ENCODE measurements around the gene ATOSA.

The ATOSA gene

GRCh38 chr15:52680761-52681160 is 1.6 kb upstream of the ATOSA start:
- no peaks in the 10 kb centered on the region for H3K9me3 ChIP-seq (ENCODE audit: control insufficient read depth, low read length)
- peaks cover 9% of the 10 kb centered on the region for H3K4me1 ChIP-seq (ENCODE audit: control insufficient read depth, insufficient read depth, low read length)
- H3K36me3 ChIP-seq (ENCODE audit: control insufficient read depth, insufficient read depth, low read length) = no peaks in the 10 kb centered on the region

DNA sequence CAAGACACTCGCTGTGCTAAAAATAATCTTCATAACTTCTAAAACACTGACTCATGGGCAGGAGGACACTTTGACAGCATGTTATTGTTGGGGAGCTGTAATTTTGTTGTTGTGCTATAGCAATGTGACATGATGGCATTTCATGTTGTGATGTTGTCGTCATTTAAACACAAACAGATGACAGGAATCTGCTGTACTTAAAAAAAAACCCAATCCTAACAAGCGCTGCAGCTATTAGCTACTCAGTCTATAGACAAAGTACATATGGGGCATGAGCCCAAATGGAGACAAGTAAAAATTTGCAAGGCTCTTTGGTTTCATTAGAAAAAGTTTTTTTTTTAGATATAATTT is 828 bp upstream of the ATOSA start:
- H3K27me3 ChIP-seq (ENCODE audit: control insufficient read depth, insufficient read depth, low read length) = no peaks in the 10 kb centered on the region
- no peaks in the 10 kb centered on the region for H3K9me3 ChIP-seq (ENCODE audit: control insufficient read depth, low read length)
- peaks cover 9% of the 10 kb centered on the region for H3K4me1 ChIP-seq (ENCODE audit: control insufficient read depth, insufficient read depth, low read length)
- no peaks in the 10 kb centered on the region for H3K36me3 ChIP-seq (ENCODE audit: control insufficient read depth, insufficient read depth, low read length)
- no peak overlapping the region for H3K4me3 ChIP-seq (ENCODE audit: low read length)
- H3K9ac ChIP-seq (ENCODE audit: low read length) = peak overlapping the region; percentile 95

More at GRCh38 chr15:52680761-52681160, 1.6 kb upstream of the ATOSA start:
- H3K4me3 ChIP-seq (ENCODE audit: low read length) = no peak overlapping the region
- H3K9ac ChIP-seq (ENCODE audit: low read length) = no peak overlapping the region
- H3K27me3 ChIP-seq (ENCODE audit: control insufficient read depth, insufficient read depth, low read length) = no peaks in the 10 kb centered on the region

- Histone ChIP-seq H3K9me3 (ENCODE audit: control insufficient read depth, low read length) (no peaks in the 10 kb centered on the region), H3K4me1 (ENCODE audit: control insufficient read depth, insufficient read depth, low read length) (peaks cover 9% of the 10 kb centered on the region), H3K4me3 (ENCODE audit: low read length) (peak overlapping the region; percentile 86), H3K27me3 (ENCODE audit: control insufficient read depth, insufficient read depth, low read length) (no peaks in the 10 kb centered on the region), H3K9ac (ENCODE audit: low read length) (peak overlapping the region; percentile 95), H3K36me3 (ENCODE audit: control insufficient read depth, insufficient read depth, low read length) (no peaks in the 10 kb centered on the region)
Observed at GRCh38 chr15:52678468-52679231, 538 bp downstream of the ATOSA start.

- peak overlapping the region; percentile 86 for H3K4me3 ChIP-seq (ENCODE audit: low read length)
- H3K36me3 ChIP-seq (ENCODE audit: control insufficient read depth, insufficient read depth, low read length) = no peaks in the 10 kb centered on the region
- no peaks in the 10 kb centered on the region for H3K9me3 ChIP-seq (ENCODE audit: control insufficient read depth, low read length)
- peak overlapping the region; percentile 95 for H3K9ac ChIP-seq (ENCODE audit: low read length)
- no peaks in the 10 kb centered on the region for H3K27me3 ChIP-seq (ENCODE audit: control insufficient read depth, insufficient read depth, low read length)
- peaks cover 9% of the 10 kb centered on the region for H3K4me1 ChIP-seq (ENCODE audit: control insufficient read depth, insufficient read depth, low read length)
Observed at GRCh38 chr15:52677593-52678467, 1.4 kb downstream of the ATOSA start.

DNA sequence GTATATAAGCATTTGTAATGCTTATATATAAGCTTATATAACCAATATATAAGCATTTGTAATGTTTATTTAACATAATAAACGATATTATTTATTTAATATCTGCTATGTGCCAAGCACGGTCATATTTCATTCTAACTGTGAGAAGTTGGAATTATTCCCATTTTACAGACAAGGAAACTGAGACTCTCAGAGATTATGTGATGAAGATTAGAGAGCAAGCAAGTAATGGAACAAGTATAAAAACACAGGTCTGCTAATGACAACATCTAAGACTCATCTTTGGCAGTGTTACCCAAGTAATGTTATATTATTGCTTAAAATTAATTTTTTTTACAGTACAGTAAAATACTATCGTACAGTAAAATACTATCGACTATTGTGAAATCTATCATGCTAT is 4.4 kb downstream of the ATOSA start:
- H3K27me3 ChIP-seq (ENCODE audit: control insufficient read depth, insufficient read depth, low read length) = no peaks in the 10 kb centered on the region
- peaks cover 7% of the 10 kb centered on the region for H3K4me1 ChIP-seq (ENCODE audit: control insufficient read depth, insufficient read depth, low read length)
- H3K9ac ChIP-seq (ENCODE audit: low read length) = no peak overlapping the region
- H3K4me3 ChIP-seq (ENCODE audit: low read length) = no peak overlapping the region
- H3K9me3 ChIP-seq (ENCODE audit: control insufficient read depth, low read length) = no peaks in the 10 kb centered on the region
- H3K36me3 ChIP-seq (ENCODE audit: control insufficient read depth, insufficient read depth, low read length) = no peaks in the 10 kb centered on the region

- H3K4me3 ChIP-seq (ENCODE audit: low read length) = no peak overlapping the region
- H3K9ac ChIP-seq (ENCODE audit: low read length) = no peak overlapping the region
- H3K4me1 ChIP-seq (ENCODE audit: control insufficient read depth, insufficient read depth, low read length) = peaks cover 6% of the 10 kb centered on the region
- no peaks in the 10 kb centered on the region for H3K27me3 ChIP-seq (ENCODE audit: control insufficient read depth, insufficient read depth, low read length)
- no peaks in the 10 kb centered on the region for H3K9me3 ChIP-seq (ENCODE audit: control insufficient read depth, low read length)
- H3K36me3 ChIP-seq (ENCODE audit: control insufficient read depth, insufficient read depth, low read length) = no peaks in the 10 kb centered on the region
Observed at GRCh38 chr15:52673734-52674133, 5.5 kb downstream of the ATOSA start.

- no peak overlapping the region for H3K9ac ChIP-seq (ENCODE audit: low read length)
- no peaks in the 10 kb centered on the region for H3K36me3 ChIP-seq (ENCODE audit: control insufficient read depth, insufficient read depth, low read length)
- no peaks in the 10 kb centered on the region for H3K9me3 ChIP-seq (ENCODE audit: control insufficient read depth, low read length)
- no peaks in the 10 kb centered on the region for H3K27me3 ChIP-seq (ENCODE audit: control insufficient read depth, insufficient read depth, low read length)
- peaks cover 6% of the 10 kb centered on the region for H3K4me1 ChIP-seq (ENCODE audit: control insufficient read depth, insufficient read depth, low read length)
- no peak overlapping the region for H3K4me3 ChIP-seq (ENCODE audit: low read length)
Observed at GRCh38 chr15:52673312-52673711, 5.9 kb downstream of the ATOSA start.

DNA sequence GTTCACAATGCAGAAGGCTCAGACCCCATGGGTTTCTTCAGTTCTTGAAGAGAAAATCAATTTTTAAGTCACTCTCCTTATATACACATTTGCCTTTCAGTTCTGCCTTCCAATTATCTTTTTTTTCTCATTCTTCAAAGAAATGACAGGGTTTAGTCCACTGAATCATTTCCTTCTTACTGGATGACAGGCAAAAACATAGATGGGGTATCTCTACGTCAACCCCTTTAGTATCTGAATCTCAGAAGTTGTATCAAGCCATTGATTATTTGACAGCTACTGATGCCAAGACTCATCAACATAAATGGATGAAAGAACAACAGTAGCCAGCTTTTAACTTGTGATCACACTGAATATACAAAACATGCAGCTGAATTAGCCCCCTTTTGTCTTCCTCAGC is 6.5 kb downstream of the ATOSA start:
- Histone ChIP-seq H3K4me3 (ENCODE audit: low read length) (no peak overlapping the region), H3K9ac (ENCODE audit: low read length) (no peak overlapping the region), H3K36me3 (ENCODE audit: control insufficient read depth, insufficient read depth, low read length) (no peaks in the 10 kb centered on the region), H3K27me3 (ENCODE audit: control insufficient read depth, insufficient read depth, low read length) (no peaks in the 10 kb centered on the region), H3K9me3 (ENCODE audit: control insufficient read depth, low read length) (no peaks in the 10 kb centered on the region), H3K4me1 (ENCODE audit: control insufficient read depth, insufficient read depth, low read length) (peaks cover 6% of the 10 kb centered on the region)

DNA sequence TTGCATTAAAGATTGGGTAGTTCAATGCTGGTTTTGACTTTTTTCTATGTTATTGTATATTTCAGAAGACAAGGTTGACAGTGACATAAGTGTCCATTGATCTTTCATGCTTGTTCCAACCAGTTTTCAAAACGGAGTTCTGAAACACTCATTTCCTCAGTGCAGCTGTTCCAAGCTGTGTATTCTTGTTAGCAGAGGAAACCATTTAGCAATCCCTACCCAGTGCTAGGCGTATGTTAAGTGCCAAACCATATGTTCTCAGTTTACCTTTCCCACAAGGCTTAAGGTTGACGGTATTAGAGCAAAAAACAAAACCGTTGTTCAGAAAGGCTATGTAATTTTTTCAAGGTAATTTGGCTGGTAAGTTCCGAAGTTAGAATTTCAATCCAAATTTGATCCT is 9.1 kb downstream of the ATOSA start:
- H3K9me3 ChIP-seq (ENCODE audit: control insufficient read depth, low read length) = no peaks in the 10 kb centered on the region
- no peaks in the 10 kb centered on the region for H3K36me3 ChIP-seq (ENCODE audit: control insufficient read depth, insufficient read depth, low read length)
- H3K4me1 ChIP-seq (ENCODE audit: control insufficient read depth, insufficient read depth, low read length) = no peaks in the 10 kb centered on the region

DNA sequence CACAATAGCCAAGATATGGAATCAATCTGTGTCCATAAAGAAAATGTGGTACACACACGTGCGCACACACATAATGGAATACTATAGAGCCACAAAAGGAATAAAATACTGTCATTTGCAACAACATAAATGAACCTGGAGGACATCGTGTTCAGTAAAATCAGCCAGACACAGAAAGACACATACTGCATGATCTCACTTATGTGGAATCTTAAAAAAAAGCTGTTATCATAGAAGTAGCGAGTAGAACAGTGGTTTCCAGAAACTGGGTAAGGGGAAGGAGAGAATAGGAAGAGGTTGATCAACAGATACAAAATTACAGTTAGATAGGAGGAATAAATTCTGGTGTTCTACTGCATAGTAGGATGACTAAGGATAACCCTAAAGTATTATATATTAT is 11.1 kb downstream of the ATOSA start:
- no peak overlapping the region for H3K9ac ChIP-seq (ENCODE audit: low read length)
- no peaks in the 10 kb centered on the region for H3K4me1 ChIP-seq (ENCODE audit: control insufficient read depth, insufficient read depth, low read length)
- no peak overlapping the region for H3K4me3 ChIP-seq (ENCODE audit: low read length)
- H3K9me3 ChIP-seq (ENCODE audit: control insufficient read depth, low read length) = no peaks in the 10 kb centered on the region
- no peaks in the 10 kb centered on the region for H3K36me3 ChIP-seq (ENCODE audit: control insufficient read depth, insufficient read depth, low read length)
- no peaks in the 10 kb centered on the region for H3K27me3 ChIP-seq (ENCODE audit: control insufficient read depth, insufficient read depth, low read length)

More for the DNA sequence above, 9.1 kb downstream of the ATOSA start:
- Histone ChIP-seq H3K9ac (ENCODE audit: low read length) (no peak overlapping the region), H3K27me3 (ENCODE audit: control insufficient read depth, insufficient read depth, low read length) (no peaks in the 10 kb centered on the region), H3K4me3 (ENCODE audit: low read length) (no peak overlapping the region)

DNA sequence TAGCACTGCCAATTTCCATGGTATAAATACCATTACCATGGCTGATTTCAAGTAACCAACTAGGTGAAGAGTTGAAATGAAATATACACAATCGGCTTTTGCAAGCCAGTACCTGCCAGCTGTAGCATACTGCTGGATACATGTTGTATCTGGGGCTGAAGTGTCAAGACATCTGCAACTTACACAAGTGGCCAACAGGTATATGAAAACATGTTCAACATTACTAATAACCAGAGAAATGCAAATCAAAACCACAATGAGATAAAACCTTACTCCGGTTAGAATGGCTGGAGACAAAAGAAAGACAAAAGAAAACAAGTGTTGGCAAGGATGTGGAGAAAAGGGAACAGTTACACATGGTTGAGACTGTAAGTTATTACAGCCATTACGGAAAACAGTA is 11.6 kb downstream of the ATOSA start:
- Histone ChIP-seq H3K4me1 (ENCODE audit: control insufficient read depth, insufficient read depth, low read length) (no peaks in the 10 kb centered on the region), H3K9me3 (ENCODE audit: control insufficient read depth, low read length) (no peaks in the 10 kb centered on the region), H3K9ac (ENCODE audit: low read length) (no peak overlapping the region), H3K36me3 (ENCODE audit: control insufficient read depth, insufficient read depth, low read length) (no peaks in the 10 kb centered on the region), H3K27me3 (ENCODE audit: control insufficient read depth, insufficient read depth, low read length) (no peaks in the 10 kb centered on the region), H3K4me3 (ENCODE audit: low read length) (no peak overlapping the region)

- no peak overlapping the region for H3K9ac ChIP-seq (ENCODE audit: low read length)
- no peaks in the 10 kb centered on the region for H3K4me1 ChIP-seq (ENCODE audit: control insufficient read depth, insufficient read depth, low read length)
- H3K36me3 ChIP-seq (ENCODE audit: control insufficient read depth, insufficient read depth, low read length) = no peaks in the 10 kb centered on the region
- no peaks in the 10 kb centered on the region for H3K27me3 ChIP-seq (ENCODE audit: control insufficient read depth, insufficient read depth, low read length)
- H3K4me3 ChIP-seq (ENCODE audit: low read length) = no peak overlapping the region
- H3K9me3 ChIP-seq (ENCODE audit: control insufficient read depth, low read length) = no peaks in the 10 kb centered on the region
Observed at GRCh38 chr15:52663536-52664294, 15.5 kb downstream of the ATOSA start.

All from mucosa of stomach (tissue), 1 donor.